H1 (cell line): Measurements from ENCODE around the gene RPS3. TPM values are rescaled to one million over a fixed set of nuclear protein-coding genes. Genes with fewer than 3 reads are reported as not detected.

Experiments used
- ASH2L ChIP-seq: fragments of 200-600, 300-600 bp; sonication (generic); IDR thresholded peaks from one replicate; pipeline ENCODE4 v1.7.1; 2017; ENCODE audit warnings: low read length
- CHD1 ChIP-seq: IDR thresholded peaks from 2 replicates; pipeline ENCODE4 v1.6.1; 2012; ENCODE audit warnings: low read depth, low read length, improper control_type of control experiment
- CREB1 ChIP-seq: IDR thresholded peaks from 2 replicates; pipeline ENCODE4 v1.6.1; 2012; ENCODE audit warnings: inconsistent platforms
- E2F6 ChIP-seq: IDR thresholded peaks from 2 replicates; pipeline ENCODE4 v1.6.1; 2012; ENCODE audit warnings: inconsistent platforms
- EGR1 ChIP-seq: IDR thresholded peaks from 2 replicates; pipeline ENCODE4 v1.6.1; 2011; ENCODE audit warnings: low read depth, low read length, borderline replicate concordance
- PHF8 ChIP-seq: fragments of 200-600 bp; sonication (generic); conservative IDR thresholded peaks from 2 replicates; pipeline ENCODE4 v1.7.1; 2012; ENCODE audit warnings: low read depth, mild to moderate bottlenecking, inconsistent platforms, low read length, moderate library complexity
- SAP30 ChIP-seq: fragments of 300-600 bp; sonication (generic); IDR thresholded peaks from 2 replicates; pipeline ENCODE4 v1.7.1; 2012; ENCODE audit warnings: low read length, moderate library complexity, mild to moderate bottlenecking, inconsistent platforms; ENCODE audit not compliant: insufficient read depth, insufficient replicate concordance
- SP2 ChIP-seq: IDR thresholded peaks from 2 replicates; pipeline ENCODE4 v1.6.1; 2012; ENCODE audit warnings: mild to moderate bottlenecking, low read length, inconsistent platforms
- SUZ12 ChIP-seq: fragments of 200-600 bp; sonication (generic); IDR thresholded peaks from 2 replicates; pipeline ENCODE4 v1.6.1; 2012; ENCODE audit warnings: mild to moderate bottlenecking, inconsistent platforms, low read length, moderate library complexity, mixed read lengths
- TAF1 ChIP-seq: IDR thresholded peaks from 2 replicates; pipeline ENCODE4 v1.6.1; 2011; ENCODE audit warnings: mild to moderate bottlenecking, low read depth, low read length
- polyA plus RNA-seq, 7 experiments: library from polyadenylated mRNA; depleted of rRNA in 3 of 7; stranded (reverse) in 5 of 7; unstranded in 2 of 7; fragments of >200 nt in 5 of 7; fragments of 200-250 nt in 2 of 7; gene quantifications; 1 replicate in 5 of 7; 2 replicates in 1 of 7; 4 replicates in 1 of 7; pipeline versions ENCODE4 v1.2.1 to v1.2.3, GENCODE V29; 2011 to 2013; ENCODE audit warnings: missing spikeins in 2 of 7, mixed read lengths in 2 of 7
- total RNA-seq: library from RNA; stranded (reverse); fragmentation: NEBNext Ultra II Directional; extraction: Animal tissue kit (Norgen Biotek cat#: 25700); gene quantifications from 2 replicates; pipeline ENCODE4 v1.2.1, GENCODE V29; 2021

The RPS3 gene
- total and polyA plus RNA-seq, 2 of the 8 experiments (the other 6 are each of a cell fraction or from before 2014, with no cell fraction given): 3,813 to 4,194 TPM

DNA sequence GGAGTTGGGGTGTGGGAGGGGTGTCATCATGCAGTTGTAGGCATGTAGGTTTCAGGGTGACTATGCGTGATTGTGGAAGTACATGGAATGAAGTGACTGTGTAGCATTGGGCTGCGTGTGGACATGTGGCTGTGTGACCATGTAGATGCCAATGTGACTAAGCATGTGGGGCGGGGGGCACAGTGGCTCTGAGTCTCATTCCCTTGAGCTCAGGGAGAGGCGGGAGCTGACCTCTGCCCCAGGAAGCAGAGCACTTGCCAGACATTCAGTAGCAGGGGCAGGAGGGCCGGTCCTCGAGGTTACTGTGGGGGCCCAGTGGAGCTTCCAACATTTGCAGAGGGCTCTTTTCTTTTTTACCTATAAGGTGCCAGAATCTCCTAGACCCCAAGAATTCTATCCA lies 34.1 kb downstream of the RPS3 start (continued):
- TF ChIP-seq PHF8 (no peak), E2F6 (no peak), ASH2L (no peak), SAP30 (no peak), SP2 (no peak), EGR1 (no peak), TAF1 (no peak), CREB1 (no peak), SUZ12 (no peak), CHD1 (no peak)
